GM06990 (cell line): ENCODE results near the gene KIAA1755.

ENCODE experiments used
- DNase-seq: peaks from one replicate; pipeline ENCODE4 v3.0.0-alpha.2; 2011; ENCODE audit not compliant: insufficient read length; ENCODE audit errors: extremely low read depth
- H3K27me3 ChIP-seq: replicated peaks from 2 replicates; pipeline ENCODE4 v1.6.0; 2011; ENCODE audit warnings: low read length; ENCODE audit not compliant: control insufficient read depth, insufficient read depth
- H3K36me3 ChIP-seq: 2 replicates; pipeline ENCODE4 v1.5.1; 2011; ENCODE audit warnings: low read length; ENCODE audit not compliant: control insufficient read depth, insufficient read depth
- H3K4me3 ChIP-seq: replicated peaks from 2 replicates; pipeline ENCODE4 v1.5.1; 2011; ENCODE audit warnings: low read depth, mild to moderate bottlenecking, control low read depth, low read length
- TF ChIP-seq, protein P1 (sequence below): IDR thresholded peaks from 2 replicates; pipeline ENCODE4 v1.5.1; 2011; ENCODE audit warnings: low read length, control low read depth, mild to moderate bottlenecking, inconsistent platforms; ENCODE audit not compliant: insufficient read depth, poor library complexity, severe bottlenecking

KIAA1755 gene

GRCh38 chr20:38241201-38241600, 19.3 kb downstream of the KIAA1755 start:
- Histone ChIP-seq H3K4me3 (no peak overlapping the region), H3K36me3 (no peaks in the 10 kb centered on the region), H3K27me3 (no peaks in the 10 kb centered on the region)
- TF ChIP-seq, protein P1, sequence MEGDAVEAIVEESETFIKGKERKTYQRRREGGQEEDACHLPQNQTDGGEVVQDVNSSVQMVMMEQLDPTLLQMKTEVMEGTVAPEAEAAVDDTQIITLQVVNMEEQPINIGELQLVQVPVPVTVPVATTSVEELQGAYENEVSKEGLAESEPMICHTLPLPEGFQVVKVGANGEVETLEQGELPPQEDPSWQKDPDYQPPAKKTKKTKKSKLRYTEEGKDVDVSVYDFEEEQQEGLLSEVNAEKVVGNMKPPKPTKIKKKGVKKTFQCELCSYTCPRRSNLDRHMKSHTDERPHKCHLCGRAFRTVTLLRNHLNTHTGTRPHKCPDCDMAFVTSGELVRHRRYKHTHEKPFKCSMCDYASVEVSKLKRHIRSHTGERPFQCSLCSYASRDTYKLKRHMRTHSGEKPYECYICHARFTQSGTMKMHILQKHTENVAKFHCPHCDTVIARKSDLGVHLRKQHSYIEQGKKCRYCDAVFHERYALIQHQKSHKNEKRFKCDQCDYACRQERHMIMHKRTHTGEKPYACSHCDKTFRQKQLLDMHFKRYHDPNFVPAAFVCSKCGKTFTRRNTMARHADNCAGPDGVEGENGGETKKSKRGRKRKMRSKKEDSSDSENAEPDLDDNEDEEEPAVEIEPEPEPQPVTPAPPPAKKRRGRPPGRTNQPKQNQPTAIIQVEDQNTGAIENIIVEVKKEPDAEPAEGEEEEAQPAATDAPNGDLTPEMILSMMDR: no peak
- no peak for DNase-seq

GRCh38 chr20:38239441-38239840, 21.1 kb downstream of the KIAA1755 start:
- TF ChIP-seq, protein P1: no peak
- Histone ChIP-seq H3K27me3 (peaks cover under 1% of the 10 kb centered on the region; the same call in 1 of the 2 replicates), H3K36me3 (no peaks in the 10 kb centered on the region), H3K4me3 (no peak overlapping the region)
- no peak for DNase-seq

GRCh38 chr20:38238829-38239228, 21.7 kb downstream of the KIAA1755 start:
- Histone ChIP-seq H3K36me3 (no peaks in the 10 kb centered on the region), H3K4me3 (no peak overlapping the region), H3K27me3 (peaks cover 1% of the 10 kb centered on the region; the same call in 1 of the 2 replicates)
- DNase-seq: no peak
- TF ChIP-seq, protein P1: no peak

- no peak overlapping the region for H3K4me3 ChIP-seq
- DNase-seq: no peak
- peaks cover 1% of the 10 kb centered on the region; the same call in 1 of the 2 replicates for H3K27me3 ChIP-seq
These were observed 23.2 kb downstream of the KIAA1755 start for GRCh38 chr20:38237381-38237780.

DNA sequence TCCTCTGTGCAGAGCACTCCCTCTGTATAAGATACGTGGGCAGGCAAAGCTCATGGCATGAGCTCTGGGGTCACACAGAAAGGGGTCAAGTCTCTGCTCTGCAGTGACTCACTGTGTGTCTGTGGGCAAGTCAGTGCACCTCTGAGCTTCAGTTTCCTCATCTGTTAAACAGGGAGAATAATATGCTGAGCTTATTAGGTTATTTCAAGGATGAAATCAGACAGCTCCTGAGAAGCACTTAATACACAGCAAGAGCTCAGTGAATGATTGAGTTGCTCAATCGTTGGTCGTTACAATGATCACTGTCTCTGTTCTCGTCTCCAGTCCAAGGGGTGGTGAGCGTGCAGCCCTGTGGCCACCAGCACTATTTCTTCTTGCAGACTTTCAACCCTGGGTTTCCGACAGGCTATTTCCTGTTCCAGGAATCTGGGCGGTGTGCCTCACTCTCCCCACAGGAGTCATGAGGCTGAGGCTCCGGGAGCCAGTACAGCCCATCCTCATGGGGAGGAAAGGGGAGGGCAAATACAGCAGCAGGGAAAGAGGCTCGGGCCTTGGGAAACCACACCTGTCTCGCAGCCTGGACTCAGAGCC, 28.9 kb downstream of the KIAA1755 start:
- DNase-seq: no peak
- Histone ChIP-seq H3K4me3 (no peak overlapping the region), H3K36me3 (no peaks in the 10 kb centered on the region), H3K27me3 (peaks cover 1% of the 10 kb centered on the region; the same call in 1 of the 2 replicates)
- TF ChIP-seq, protein P1: no peak

More at GRCh38 chr20:38237381-38237780, 23.2 kb downstream of the KIAA1755 start:
- TF ChIP-seq, protein P1: no peak
- H3K36me3 ChIP-seq: no peaks in the 10 kb centered on the region
